ENCODE measurements around the gene KRTAP5-5. TPM values are rescaled to one million over a fixed set of nuclear protein-coding genes. Genes with fewer than 3 reads are reported as not detected.

Gene KRTAP5-5
- total and polyA plus RNA-seq, 2 donors (not counting 1 experiment from before 2014, with no cell fraction given) = not detected

GRCh38 chr11:1628506-1629325 is 859 bp upstream of the KRTAP5-5 start:
- no peaks in the 10 kb centered on the region for H3K9me3 Mint-ChIP-seq (ENCODE audit: insufficient read depth)
- peak; percentile 63 for DNase-seq
- Histone ChIP-seq H3K27me3 (replicated peaks in 1 of 4; ENCODE audit: control extremely low read depth in 1 of 4, control insufficient read depth in 3 of 4, insufficient read depth in 4 of 4, low read length in 3 of 4) (peaks cover 0 to 24% (median 6%) of the 10 kb centered on the region in 4 experiments), H3K4me3 (ENCODE audit: control extremely low read depth in 1 of 5, extremely low read depth in 1 of 5, insufficient read depth in 1 of 5, low read depth in 2 of 5, low read length in 4 of 5) (no peak overlapping the region), H3K4me2 (replicated peaks; ENCODE audit: low read depth, low read length, poor library complexity, severe bottlenecking) (peak overlapping the region; percentile 43), H4K20me1 (ENCODE audit: control insufficient read depth, insufficient read depth, low read length, poor library complexity, severe bottlenecking) (no peaks in the 10 kb centered on the region), H2AFZ (ENCODE audit: insufficient read depth, low read depth, low read length, poor library complexity, severe bottlenecking) (no peak overlapping the region), H3K27ac (ENCODE audit: low read length in 2 of 2) (no peak overlapping the region), H3K4me1 (ENCODE audit: control insufficient read depth in 2 of 2, insufficient read depth in 2 of 2, low read length in 2 of 2) (peaks cover 7 to 8% of the 10 kb centered on the region in 2 donors), H3K79me2 (ENCODE audit: control insufficient read depth, insufficient read depth, low read length) (no peaks in the 10 kb centered on the region), H3K9me3 (ENCODE audit: control extremely low read depth in 1 of 3, control insufficient read depth in 2 of 3, insufficient read depth in 1 of 3, low read length in 2 of 3) (no peaks in the 10 kb centered on the region), H3K36me3 (replicated peaks in 1 of 2; ENCODE audit: control extremely low read depth in 1 of 2, control insufficient read depth in 1 of 2, extremely low read depth in 1 of 2, insufficient read depth in 2 of 2, low read length in 1 of 2) (no peaks in the 10 kb centered on the region), H3K9ac (ENCODE audit: low read length) (no peak overlapping the region)
- TF ChIP-seq CTCF (IDR thresholded peaks at IDR 0.05) (peak; percentile 87), EZH2 (IDR thresholded peaks at IDR 0.05; ENCODE audit: borderline replicate concordance, insufficient read depth, low read depth, low read length, poor library complexity, severe bottlenecking) (no peak)
- peaks cover 3% of the 10 kb centered on the region for H3K4me1 Mint-ChIP-seq
- ChIA-PET CTCF (interaction anchor here (0.9 to 6.3 kb wide), 4 partner anchors 9 to 82 kb away, joined by 3 to 25 read pairs (median 4); no protein-coding TSS in a partner anchor), POLR2A (no interaction called here)
- H3K27me3 Mint-ChIP-seq = peaks cover 50% of the 10 kb centered on the region
- H3K27ac Mint-ChIP-seq = no peak overlapping the region
- no peak overlapping the region for H3K4me3 Mint-ChIP-seq
- 26% methylated on average over 35 of the region's 35 CpGs for WGBS (ENCODE audit: insufficient coverage)
- peak; percentile 80 for ATAC-seq (ENCODE audit: low read depth)
- intact Hi-C loops (cut with micrococcal nuclease) = loop anchor here (2.0 kb wide), 2 partner anchors 34 to 426 kb away; no protein-coding TSS in a partner anchor

- Mint-ChIP-seq H3K4me3 (no peak overlapping the region), H3K4me1 (peaks cover 3% of the 10 kb centered on the region), H3K27ac (no peak overlapping the region), H3K27me3 (peaks cover 54% of the 10 kb centered on the region), H3K9me3 (ENCODE audit: insufficient read depth) (no peaks in the 10 kb centered on the region)
- Histone ChIP-seq H4K20me1 (ENCODE audit: control insufficient read depth, insufficient read depth, low read length, poor library complexity, severe bottlenecking) (no peaks in the 10 kb centered on the region), H3K36me3 (replicated peaks in 1 of 2; ENCODE audit: control extremely low read depth in 1 of 2, control insufficient read depth in 1 of 2, extremely low read depth in 1 of 2, insufficient read depth in 2 of 2, low read length in 1 of 2) (no peaks in the 10 kb centered on the region), H3K27me3 (replicated peaks in 1 of 4; ENCODE audit: control extremely low read depth in 1 of 4, control insufficient read depth in 3 of 4, insufficient read depth in 4 of 4, low read length in 3 of 4) (peaks cover 0 to 24% (median 6%) of the 10 kb centered on the region in 4 experiments), H3K27ac (ENCODE audit: low read length in 2 of 2) (no peak overlapping the region), H3K9me3 (ENCODE audit: control extremely low read depth in 1 of 3, control insufficient read depth in 2 of 3, insufficient read depth in 1 of 3, low read length in 2 of 3) (no peaks in the 10 kb centered on the region), H3K79me2 (ENCODE audit: control insufficient read depth, insufficient read depth, low read length) (no peaks in the 10 kb centered on the region), H3K4me1 (ENCODE audit: control insufficient read depth in 2 of 2, insufficient read depth in 2 of 2, low read length in 2 of 2) (peaks cover 7 to 8% of the 10 kb centered on the region in 2 donors), H3K9ac (ENCODE audit: low read length) (no peak overlapping the region), H3K4me2 (replicated peaks; ENCODE audit: low read depth, low read length, poor library complexity, severe bottlenecking) (no peak overlapping the region), H3K4me3 (ENCODE audit: control extremely low read depth in 1 of 5, extremely low read depth in 1 of 5, insufficient read depth in 1 of 5, low read depth in 2 of 5, low read length in 4 of 5) (no peak overlapping the region), H2AFZ (ENCODE audit: insufficient read depth, low read depth, low read length, poor library complexity, severe bottlenecking) (no peak overlapping the region)
- WGBS (ENCODE audit: insufficient coverage) = 89% methylated on average over 2 of the region's 2 CpGs
- ATAC-seq (ENCODE audit: low read depth) (no peak), DNase-seq (no peak)
- ChIA-PET POLR2A (no interaction called here), CTCF (interaction anchor here (1.0 to 6.3 kb wide), 3 partner anchors 10 to 84 kb away, joined by 3 to 25 read pairs (median 13); no protein-coding TSS in a partner anchor)
- intact Hi-C loops (cut with micrococcal nuclease) = no loop called here
- TF ChIP-seq CTCF (IDR thresholded peaks at IDR 0.05) = no peak
- TF ChIP-seq EZH2 (IDR thresholded peaks at IDR 0.05; ENCODE audit: borderline replicate concordance, insufficient read depth, low read depth, low read length, poor library complexity, severe bottlenecking) = no peak
These were observed 696 bp downstream of the KRTAP5-5 start for GRCh38 chr11:1630271-1630670.

All from B cell (primary cell).